Measurements from ENCODE around the gene TULP4.

- TF ChIP-seq CTCF (IDR thresholded peaks at IDR 0.05) (no peak), POLR2AphosphoS5 (IDR thresholded peaks at IDR 0.05) (no peak)
Observed at GRCh38 chr6:158524311-158524710, 212.0 kb downstream of the TULP4 start.
